Heart left ventricle (tissue), 13 donors: ENCODE results near the gene RIPK4.

Experiments used
- POLR2A ChIP-seq, 2 donors: fragments of 450-650 bp; IDR thresholded peaks; one replicate each; pipeline ENCODE4 v1.6.1; 2017; ENCODE audit warnings: antibody characterized with exemption in 2 of 2, mild to moderate bottlenecking in 2 of 2, moderate library complexity in 2 of 2
- TF ChIP-seq, protein P1 (sequence below), 12 donors: fragments of 200-600 bp; sonication (generic) in 4 of 12; IDR thresholded peaks; one replicate each; pipeline versions ENCODE4 v1.5.0 to v1.8.0; 2018 to 2022; ENCODE audit warnings: antibody characterized with exemption in 12 of 12, mild to moderate bottlenecking in 5 of 12
- donor health status: ischemic (EF 13 %, LVEDD 7.1; RV severe dilation, severe dysfunction).
- donor health status: DM: no; HTN: yes; CAD: no.
- donor health status: DM: no; HTN: no; CAD: no.
- donor health status: ischemic (EF 25% LVEDD 6.9; RV normal size, moderate dysfunction).
- donor health status: ischemic (EF 25% LVEDD 5.7; RV mildly dilated, moderate dysfunction).
- donor health status: ischemic (EF 35%, LVEDD 5.7; RV mildly dilated, moderate dysfunction).
- donor health status: nonischemic (EF 11% LVEDD 7.7; RV severe dilation, severe dysfunction).
- donor health status: DM: yes; HTN: yes; CAD: no.
- donor health status: PGD.
- donor health status: ischemic (EF 29% LVEDD 5.4; RV normal size, mild dysfunction).
- donor health status: nonischemic (EF 23%, LVEDD 6.1; RV moderate dilation, normal function).

DNA sequence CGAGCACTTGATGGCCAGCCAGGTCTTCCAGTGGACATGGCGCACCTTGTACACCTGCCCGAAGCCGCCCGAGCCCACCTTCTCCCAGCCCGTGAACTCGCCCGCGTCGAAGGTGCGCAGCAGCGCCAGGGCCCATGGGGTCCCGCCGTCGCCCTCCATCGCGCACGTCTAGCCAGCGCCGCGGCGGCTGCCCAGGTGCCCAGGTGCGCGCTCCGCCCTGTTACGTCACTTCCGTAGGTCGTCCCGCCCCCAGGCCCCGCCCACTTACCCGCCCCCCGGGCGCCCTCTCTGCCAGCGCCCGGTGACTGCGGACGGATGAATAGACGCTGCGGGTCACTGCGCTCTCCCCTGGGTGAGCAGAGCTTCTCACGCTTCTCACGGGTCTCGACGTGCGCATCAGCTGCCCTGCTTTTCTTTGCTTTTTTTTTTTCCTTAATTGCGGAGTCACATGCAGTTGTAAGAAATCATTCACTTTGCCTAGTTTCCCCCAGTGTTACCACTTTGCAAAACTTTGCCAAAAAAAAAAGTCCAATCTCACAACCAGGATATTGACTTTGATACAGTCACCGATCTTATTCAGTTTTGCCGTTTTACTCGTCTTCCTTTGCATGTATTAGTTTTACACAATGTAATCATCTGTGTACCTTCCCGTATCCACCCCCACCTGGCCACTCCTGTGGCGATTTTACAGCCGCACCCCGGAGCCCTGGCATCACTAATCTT, at the start of gene RIPK4:
- TF ChIP-seq, protein P1, sequence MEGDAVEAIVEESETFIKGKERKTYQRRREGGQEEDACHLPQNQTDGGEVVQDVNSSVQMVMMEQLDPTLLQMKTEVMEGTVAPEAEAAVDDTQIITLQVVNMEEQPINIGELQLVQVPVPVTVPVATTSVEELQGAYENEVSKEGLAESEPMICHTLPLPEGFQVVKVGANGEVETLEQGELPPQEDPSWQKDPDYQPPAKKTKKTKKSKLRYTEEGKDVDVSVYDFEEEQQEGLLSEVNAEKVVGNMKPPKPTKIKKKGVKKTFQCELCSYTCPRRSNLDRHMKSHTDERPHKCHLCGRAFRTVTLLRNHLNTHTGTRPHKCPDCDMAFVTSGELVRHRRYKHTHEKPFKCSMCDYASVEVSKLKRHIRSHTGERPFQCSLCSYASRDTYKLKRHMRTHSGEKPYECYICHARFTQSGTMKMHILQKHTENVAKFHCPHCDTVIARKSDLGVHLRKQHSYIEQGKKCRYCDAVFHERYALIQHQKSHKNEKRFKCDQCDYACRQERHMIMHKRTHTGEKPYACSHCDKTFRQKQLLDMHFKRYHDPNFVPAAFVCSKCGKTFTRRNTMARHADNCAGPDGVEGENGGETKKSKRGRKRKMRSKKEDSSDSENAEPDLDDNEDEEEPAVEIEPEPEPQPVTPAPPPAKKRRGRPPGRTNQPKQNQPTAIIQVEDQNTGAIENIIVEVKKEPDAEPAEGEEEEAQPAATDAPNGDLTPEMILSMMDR (IDR thresholded peaks at IDR 0.05) = no peak
- TF ChIP-seq POLR2A (IDR thresholded peaks at IDR 0.05) = no peak
